Body of pancreas (tissue), 4 donors: ENCODE data around the gene PRR14L. TPM values are rescaled to one million over a fixed set of nuclear protein-coding genes. Genes with fewer than 3 reads are reported as not detected.
"Not testable (repeated sequence)": the region's sequence is repeated elsewhere in the genome, so short reads cannot be mapped to it uniquely, and the experiment has no call there.

Source experiments
- ATAC-seq: fragments of 150-250 bp; one replicate; pipeline ENCODE4 v1.9.1; 2016
- DNase-seq, 4 donors: peaks; one replicate each; pipeline ENCODE4 v3.0.0-alpha.2; 2019
- H3K27ac ChIP-seq, 4 donors: fragments of 200-600 bp; sonication (generic); 1 replicate in 3 of 4; 2 replicates in 1 of 4; pipeline versions ENCODE4 v1.5.1 to v1.6.1; 2016 to 2019; ENCODE audit warnings: mild to moderate bottlenecking in 1 of 4, mixed read lengths in 1 of 4, moderate library complexity in 1 of 4
- H3K27me3 ChIP-seq, 2 donors: fragments of 200-600 bp; sonication (generic); one replicate each; pipeline ENCODE4 v1.6.0; 2016; ENCODE audit warnings: mild to moderate bottlenecking in 1 of 2
- H3K36me3 ChIP-seq, 2 donors: fragments of 200-600 bp; sonication (generic); replicated peaks in 1 of 2; 2 replicates each; pipeline ENCODE4 v1.5.1; 2016; ENCODE audit warnings: low read depth in 2 of 2; ENCODE audit not compliant: insufficient read depth in 1 of 2
- H3K4me1 ChIP-seq: fragments of 200-600 bp; sonication (generic); one replicate; pipeline ENCODE4 v1.6.0; 2016
- H3K4me3 ChIP-seq, 2 donors: fragments of 200-600 bp; sonication (generic); 1 replicate in 1 of 2; 2 replicates in 1 of 2; pipeline ENCODE4 v1.5.1; 2016 to 2019
- H3K9me3 ChIP-seq, 3 donors: fragments of 200-600 bp; sonication (generic); 1 replicate in 2 of 3; 2 replicates in 1 of 3; pipeline ENCODE4 v1.5.1; 2016
- CTCF ChIP-seq, 7 experiments: fragments of 450-650 bp in 4 of 7; fragments of 200-600 bp in 3 of 7; sonication (generic) in 3 of 7; IDR thresholded peaks; one replicate each; pipeline ENCODE4 v1.5.1; 2016 to 2019; ENCODE audit warnings: antibody characterized with exemption in 7 of 7
- POLR2A ChIP-seq, 3 donors: fragments of 450-650 bp; IDR thresholded peaks; one replicate each; pipeline ENCODE4 v1.6.1; 2016; ENCODE audit warnings: antibody characterized with exemption in 3 of 3, mild to moderate bottlenecking in 2 of 3
- WGBS, 2 donors: methylation state at CpG; one replicate each; pipeline ENCODE4 v1.1.5; 2017; 5-methylcytosine and 5-hydroxymethylcytosine counted together
- intact Hi-C: fragments of 100-400 bp; cut with DNase I; formaldehyde crosslinking; loops from one replicate; pipeline ENCODE4 v1.15.1; 2023
- total RNA-seq, 2 donors: library from RNA; depleted of rRNA; stranded (reverse); fragments of >200 nt; gene quantifications; one replicate each; pipeline ENCODE4 v1.1.0, GENCODE V29; 2016

Gene PRR14L
- total RNA-seq, 2 donors from 2014 or later: 11.9 to 28.7 TPM

- Histone ChIP-seq H3K4me3 (no peak overlapping the region), H3K27ac (no peak overlapping the region), H3K36me3 (peaks cover 0 to 16% of the 10 kb centered on the region in 2 donors), H3K4me1 (no peaks in the 10 kb centered on the region), H3K9me3 (no peaks in the 10 kb centered on the region), H3K27me3 (no peaks in the 10 kb centered on the region)
- WGBS, 2 donors: 85 to 97% methylated on average over 3 to 4 of the region's 4 CpGs
- TF ChIP-seq CTCF (IDR thresholded peaks at IDR 0.05): no peak
- no peak for TF ChIP-seq POLR2A (IDR thresholded peaks at IDR 0.05)
- ATAC-seq: no peak
- no peak for DNase-seq
- intact Hi-C loops: no loop called here
These were observed 54.5 kb downstream of the PRR14L start for GRCh38 chr22:31695423-31695822.

GRCh38 chr22:31694046-31694445 lies 55.9 kb downstream of the PRR14L start:
- DNase-seq, ATAC-seq, intact Hi-C loops, H3K27me3 ChIP-seq, H3K27ac ChIP-seq, H3K4me1 ChIP-seq, H3K4me3 ChIP-seq, H3K9me3 ChIP-seq: not testable (repeated sequence)
- peaks cover 0 to 14% of the 10 kb centered on the region in 2 donors for H3K36me3 ChIP-seq
- WGBS, 2 donors: 94 to 98% methylated on average over 9 to 11 of the region's 11 CpGs

DNA sequence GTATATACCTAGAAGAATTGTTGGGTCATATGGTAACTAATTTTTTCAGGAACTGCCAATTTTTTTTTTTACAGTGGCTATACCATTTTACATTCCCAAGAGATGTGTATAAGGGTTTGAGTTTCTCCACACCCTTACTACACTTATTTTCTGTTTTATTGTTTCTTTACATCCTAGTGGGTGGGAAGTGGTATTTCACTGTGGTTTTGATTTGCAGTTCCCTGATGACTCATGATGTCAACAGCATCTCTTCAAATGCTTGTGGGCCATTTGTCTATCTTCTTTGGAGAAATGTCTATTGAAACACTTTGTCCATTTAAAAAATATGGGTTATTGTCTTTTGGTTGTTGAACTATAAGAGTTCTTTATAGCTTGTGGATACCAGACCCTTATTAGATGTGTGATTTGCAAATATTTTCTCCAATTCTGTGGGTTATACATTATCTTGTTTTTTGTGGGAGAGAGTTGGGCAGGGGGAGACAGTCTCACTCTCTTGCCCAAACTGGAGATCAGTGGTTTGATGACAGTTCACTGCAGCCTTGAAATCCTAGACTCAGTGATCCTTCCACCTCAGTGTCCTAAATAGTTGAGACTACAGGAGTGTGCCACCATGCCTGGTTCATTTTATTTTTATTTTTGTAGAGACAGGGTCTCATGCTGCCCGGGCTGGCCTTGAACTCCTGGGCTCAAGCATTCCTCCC lies 57.6 kb downstream of the PRR14L start:
- Histone ChIP-seq H3K4me3 (no peak overlapping the region), H3K27ac (no peak overlapping the region), H3K9me3 (no peaks in the 10 kb centered on the region), H3K4me1 (no peaks in the 10 kb centered on the region), H3K27me3 (no peaks in the 10 kb centered on the region), H3K36me3 (peaks cover 0 to 12% of the 10 kb centered on the region in 2 donors)
- intact Hi-C loops: no loop called here
- ATAC-seq (no peak), DNase-seq (no peak)
- no peak for TF ChIP-seq CTCF (IDR thresholded peaks at IDR 0.05)
- no peak for TF ChIP-seq POLR2A (IDR thresholded peaks at IDR 0.05)
- WGBS, 2 donors: 92 to 100% methylated on average over 1 of the region's 1 CpG

DNA sequence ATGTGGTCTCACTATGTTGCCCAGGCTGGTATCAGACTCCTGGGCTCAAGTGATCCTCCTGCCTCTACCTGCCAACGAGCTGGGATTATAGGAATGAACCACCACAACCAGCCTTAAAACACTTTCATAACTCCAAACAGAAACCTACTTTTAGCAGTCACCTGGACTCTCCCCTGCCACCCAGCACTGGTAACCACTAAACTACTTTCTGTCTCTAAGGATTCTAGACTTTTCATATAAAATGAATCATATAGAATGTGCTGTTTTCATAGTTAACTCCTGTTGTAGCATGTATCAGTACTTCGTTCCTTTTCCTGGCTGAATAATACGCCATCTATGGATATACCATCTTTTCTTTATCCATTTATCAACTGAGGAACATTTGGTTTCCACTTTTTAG lies 58.5 kb downstream of the PRR14L start:
- intact Hi-C loops: no loop called here
- DNase-seq (no peak), ATAC-seq (no peak)
- TF ChIP-seq CTCF (IDR thresholded peaks at IDR 0.05) (no peak), POLR2A (IDR thresholded peaks at IDR 0.05) (no peak)
- no peak overlapping the region for H3K27ac ChIP-seq
- H3K27me3 ChIP-seq: no peaks in the 10 kb centered on the region
- H3K4me1 ChIP-seq: no peaks in the 10 kb centered on the region
- 97 to 98% methylated on average over 3 of the region's 3 CpGs for WGBS, 2 donors
- H3K4me3 ChIP-seq: no peak overlapping the region
- no peaks in the 10 kb centered on the region for H3K9me3 ChIP-seq
- peaks cover 0 to 12% of the 10 kb centered on the region in 2 donors for H3K36me3 ChIP-seq

DNA sequence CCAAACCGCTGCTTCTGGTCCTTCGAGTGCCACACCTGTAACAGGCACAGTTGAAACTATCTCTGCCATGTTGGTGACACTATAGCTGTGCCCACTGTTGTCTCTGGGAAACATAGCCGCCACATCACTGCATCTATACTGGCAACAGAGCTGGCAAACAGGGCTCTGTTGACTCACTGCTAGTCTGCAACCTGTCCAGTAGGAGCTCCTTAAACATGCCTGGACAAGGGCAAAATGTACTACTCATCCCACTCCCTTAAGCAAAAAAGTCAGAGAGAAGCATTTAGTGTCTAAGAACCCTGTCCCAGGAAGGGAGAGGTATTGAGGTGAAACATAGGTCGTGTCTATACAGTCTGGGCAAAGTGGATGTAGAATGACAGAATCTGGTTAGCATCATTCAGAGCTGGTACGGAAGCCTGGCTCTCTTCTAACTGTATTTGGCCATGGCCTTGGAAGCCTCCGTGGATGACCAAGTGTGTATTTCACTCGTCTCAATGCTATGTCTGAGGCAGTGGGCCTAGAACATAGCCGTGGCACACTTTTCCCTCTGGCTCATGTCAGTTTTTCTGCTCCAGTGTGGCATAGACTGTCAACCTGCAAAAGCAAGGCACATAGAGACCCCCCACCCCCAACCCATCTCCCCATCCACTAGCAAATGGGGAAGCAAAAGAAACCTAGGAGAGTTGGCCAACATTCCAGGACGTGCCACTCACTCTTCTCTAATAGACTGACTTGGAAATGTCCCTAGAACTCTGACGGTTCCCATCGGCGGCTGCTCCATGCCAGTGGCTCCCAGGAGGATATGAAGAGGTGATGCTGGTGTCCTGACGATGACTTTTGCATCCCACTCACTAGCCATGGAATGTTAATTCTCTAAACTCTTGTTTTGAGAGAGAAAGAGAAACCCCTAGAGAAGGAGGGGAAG lies 66.5 kb downstream of the PRR14L start:
- H3K4me1 ChIP-seq: no peaks in the 10 kb centered on the region
- H3K27ac ChIP-seq: no peak overlapping the region
- H3K9me3 ChIP-seq: no peaks in the 10 kb centered on the region
- peaks cover 0 to 10% of the 10 kb centered on the region in 2 donors for H3K36me3 ChIP-seq
- no peak for DNase-seq
- no peak for ATAC-seq
- TF ChIP-seq POLR2A (IDR thresholded peaks at IDR 0.05) (no peak), CTCF (IDR thresholded peaks at IDR 0.05) (no peak)
- WGBS, 2 donors: 84 to 90% methylated on average over 12 to 13 of the region's 13 CpGs
- H3K27me3 ChIP-seq: no peaks in the 10 kb centered on the region
- H3K4me3 ChIP-seq: no peak overlapping the region
- intact Hi-C loops: no loop called here
